H1 (cell line): ENCODE results near the gene SHROOM4.

Experiments used
- CTCF ChIP-seq, 3 experiments: IDR thresholded peaks; 1 replicate in 2 of 3; 2 replicates in 1 of 3; pipeline versions ENCODE4 v1.5.1 to v1.6.1; 2011; ENCODE audit warnings: low read length in 3 of 3, mild to moderate bottlenecking in 3 of 3, inconsistent platforms in 2 of 3, low read depth in 1 of 3, moderate library complexity in 1 of 3; ENCODE audit not compliant: insufficient read depth in 1 of 3; ENCODE audit errors: control extremely low read depth in 1 of 3
- POLR2A ChIP-seq, 2 experiments: IDR thresholded peaks; 1 replicate in 1 of 2; 2 replicates in 1 of 2; pipeline ENCODE4 v1.6.1; 2011; ENCODE audit warnings: low read depth in 2 of 2, low read length in 2 of 2, mild to moderate bottlenecking in 2 of 2; ENCODE audit errors: control extremely low read depth in 1 of 2
- POLR2AphosphoS5 ChIP-seq: IDR thresholded peaks from 2 replicates; pipeline ENCODE4 v1.6.1; 2011; ENCODE audit warnings: low read depth, low read length
- SP1 ChIP-seq: IDR thresholded peaks from 2 replicates; pipeline ENCODE4 v1.6.1; 2011; ENCODE audit warnings: low read depth, low read length
- SP2 ChIP-seq: IDR thresholded peaks from 2 replicates; pipeline ENCODE4 v1.6.1; 2012; ENCODE audit warnings: mild to moderate bottlenecking, low read length, inconsistent platforms

DNA sequence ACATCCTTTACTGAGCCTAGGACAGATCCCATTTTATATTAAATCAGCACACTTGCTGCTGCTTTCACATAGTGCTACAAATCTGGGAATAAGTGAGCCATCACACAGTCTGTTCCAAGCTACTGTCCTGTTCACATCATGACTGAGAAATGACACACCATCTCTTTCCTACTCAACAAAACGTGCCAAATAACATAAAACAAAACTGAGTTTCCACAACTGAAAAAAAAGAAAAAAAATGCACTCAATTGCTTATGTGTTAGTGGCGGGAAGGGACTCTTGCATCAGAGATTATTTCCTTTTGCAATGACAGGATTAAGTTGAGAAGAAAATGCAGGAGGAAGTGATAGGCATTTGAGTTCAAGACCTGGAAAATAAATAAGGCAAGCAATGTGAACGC lies 109.0 kb downstream of the SHROOM4 start:
- TF ChIP-seq POLR2AphosphoS5 (no peak), SP1 (no peak), CTCF (IDR thresholded peaks at IDR 0.05; ENCODE audit: control extremely low read depth in 1 of 3, insufficient read depth in 1 of 3, low read depth in 1 of 3, low read length in 3 of 3) (no peak), SP2 (no peak), POLR2A (IDR thresholded peaks at IDR 0.05; ENCODE audit: control extremely low read depth in 1 of 2, low read depth in 2 of 2, low read length in 2 of 2) (no peak)
